ENCODE results near the gene OLFML2B.
A peak's percentile ranks its signal among the peaks of the same experiment; 100 is the strongest.

OLFML2B gene

DNA sequence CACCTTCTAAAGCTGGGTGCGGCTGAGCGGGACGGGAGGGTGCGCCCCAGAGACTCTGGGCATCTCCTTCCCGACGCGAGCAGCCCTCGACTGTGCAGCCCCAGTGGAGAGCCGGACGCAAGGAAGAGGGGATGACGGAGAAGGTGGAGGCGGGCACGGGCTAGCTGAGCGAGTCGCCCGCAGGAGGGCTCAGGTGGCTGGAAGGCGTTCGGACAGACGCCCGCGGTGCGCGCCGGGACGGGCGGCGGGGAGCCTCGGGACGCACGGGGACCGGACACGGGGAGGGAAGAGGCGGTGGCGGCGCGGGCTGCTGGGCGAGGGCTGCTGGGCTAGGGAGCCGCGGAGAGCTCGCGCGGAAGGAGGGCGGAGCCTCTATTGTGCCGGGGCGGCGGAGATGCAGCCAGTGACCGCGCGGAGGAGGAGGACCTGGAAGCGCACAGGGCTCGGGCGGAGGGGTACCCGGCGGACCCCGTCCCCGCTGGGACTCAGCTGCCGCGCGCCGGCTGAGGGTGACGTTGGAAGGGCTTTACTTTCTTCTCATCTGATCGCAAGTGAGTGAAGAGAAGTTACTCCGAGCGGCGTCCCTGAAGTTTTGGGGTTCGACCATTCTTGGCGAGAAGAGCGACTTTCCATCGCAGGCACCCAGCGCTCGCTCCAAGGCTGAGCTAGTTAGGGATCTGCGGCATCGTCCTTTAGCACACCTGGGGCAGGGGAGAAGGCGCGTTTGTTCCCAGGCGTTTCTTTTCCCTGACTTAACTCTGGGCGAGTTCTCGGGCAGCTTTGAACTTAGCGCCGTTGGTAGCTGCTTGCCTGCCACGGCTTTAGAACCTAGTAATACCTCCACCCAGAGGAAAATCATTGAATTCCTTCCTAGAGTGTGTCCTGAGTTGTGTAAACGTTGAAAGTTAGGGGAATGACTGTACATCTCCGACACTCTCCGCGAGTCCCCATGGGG, at the start of gene OLFML2B:
OLFML2B (minus strand) TSS at position 323 of the 955 bp plus-strand sequence. CDS start 439 bp downstream, outside the sequence.
- Histone ChIP-seq H3K4me1 (ENCODE audit: insufficient read depth, low read length, poor library complexity, severe bottlenecking) (no peaks in the 10 kb centered on the region), H3K79me2 (ENCODE audit: insufficient read depth, low read length) (no peaks in the 10 kb centered on the region), H3F3A (ENCODE audit: low read depth) (no peaks in the 10 kb centered on the region), H3K9me3 (ENCODE audit: insufficient read depth, low read depth, low read length) (no peaks in the 10 kb centered on the region), H3K36me3 (ENCODE audit: insufficient read depth, low read length) (no peaks in the 10 kb centered on the region), H3K27me3 (ENCODE audit: insufficient read depth, low read length, poor library complexity, severe bottlenecking) (no peaks in the 10 kb centered on the region), H3K4me3 (ENCODE audit: low read length, poor library complexity, severe bottlenecking) (peak within 1 kb of the TSS; percentile 75), H3K9ac (ENCODE audit: low read depth, low read length, poor library complexity, severe bottlenecking) (peak within 1 kb of the TSS; percentile 63), H2AFZ (ENCODE audit: low read length) (peak within 1 kb of the TSS; percentile 96), H4K20me1 (ENCODE audit: insufficient read depth, low read length, poor library complexity, severe bottlenecking) (no peaks in the 10 kb centered on the region), H3K9me2 (replicated peaks; ENCODE audit: low read depth, low read length) (no peaks in the 10 kb centered on the region), H3K4me2 (ENCODE audit: low read depth, low read length, poor library complexity, severe bottlenecking) (peak within 1 kb of the TSS; percentile 76)
- TF ChIP-seq, protein P1, sequence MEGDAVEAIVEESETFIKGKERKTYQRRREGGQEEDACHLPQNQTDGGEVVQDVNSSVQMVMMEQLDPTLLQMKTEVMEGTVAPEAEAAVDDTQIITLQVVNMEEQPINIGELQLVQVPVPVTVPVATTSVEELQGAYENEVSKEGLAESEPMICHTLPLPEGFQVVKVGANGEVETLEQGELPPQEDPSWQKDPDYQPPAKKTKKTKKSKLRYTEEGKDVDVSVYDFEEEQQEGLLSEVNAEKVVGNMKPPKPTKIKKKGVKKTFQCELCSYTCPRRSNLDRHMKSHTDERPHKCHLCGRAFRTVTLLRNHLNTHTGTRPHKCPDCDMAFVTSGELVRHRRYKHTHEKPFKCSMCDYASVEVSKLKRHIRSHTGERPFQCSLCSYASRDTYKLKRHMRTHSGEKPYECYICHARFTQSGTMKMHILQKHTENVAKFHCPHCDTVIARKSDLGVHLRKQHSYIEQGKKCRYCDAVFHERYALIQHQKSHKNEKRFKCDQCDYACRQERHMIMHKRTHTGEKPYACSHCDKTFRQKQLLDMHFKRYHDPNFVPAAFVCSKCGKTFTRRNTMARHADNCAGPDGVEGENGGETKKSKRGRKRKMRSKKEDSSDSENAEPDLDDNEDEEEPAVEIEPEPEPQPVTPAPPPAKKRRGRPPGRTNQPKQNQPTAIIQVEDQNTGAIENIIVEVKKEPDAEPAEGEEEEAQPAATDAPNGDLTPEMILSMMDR (conservative IDR thresholded peaks at IDR 0.05; ENCODE audit: low read length): peak; percentile 51
- TF ChIP-seq EZH2phosphoT487 (IDR thresholded peaks at IDR 0.05; ENCODE audit: borderline replicate concordance): no peak

DNA sequence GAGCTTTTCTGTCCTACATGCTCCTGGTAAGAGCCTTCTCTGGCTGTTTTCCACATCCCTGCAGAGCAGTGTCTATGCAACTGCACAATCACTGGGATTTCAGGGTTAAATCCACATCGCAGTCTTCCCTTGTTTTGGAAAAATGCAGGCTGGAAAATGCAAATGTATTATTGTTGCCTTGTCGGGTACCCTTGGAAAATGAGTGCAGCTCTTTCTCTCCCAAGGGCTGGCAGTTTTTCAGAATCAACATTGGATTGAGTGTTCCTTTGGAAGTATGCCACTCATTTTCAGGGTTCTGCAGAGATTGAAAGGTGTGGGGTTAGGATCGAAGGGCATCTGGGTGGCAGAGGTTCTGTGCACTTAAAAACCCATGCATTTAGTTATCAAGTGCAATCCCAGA, 49.1 kb upstream of the OLFML2B start:
- Histone ChIP-seq H2AFZ (ENCODE audit: low read length) (no peak overlapping the region), H3K27me3 (ENCODE audit: insufficient read depth, low read length, poor library complexity, severe bottlenecking) (no peaks in the 10 kb centered on the region), H3F3A (ENCODE audit: low read depth) (0 out of 2 replicates have a peak, but pooled peaks cover 6% of the 10 kb centered on the region), H3K36me3 (ENCODE audit: insufficient read depth, low read length) (no peaks in the 10 kb centered on the region), H3K9me2 (replicated peaks; ENCODE audit: low read depth, low read length) (no peaks in the 10 kb centered on the region), H3K4me3 (ENCODE audit: low read length, poor library complexity, severe bottlenecking) (no peak overlapping the region), H3K4me2 (ENCODE audit: low read depth, low read length, poor library complexity, severe bottlenecking) (peak overlapping the region; percentile 69), H3K4me1 (ENCODE audit: insufficient read depth, low read length, poor library complexity, severe bottlenecking) (peaks cover 32% of the 10 kb centered on the region), H3K9ac (ENCODE audit: low read depth, low read length, poor library complexity, severe bottlenecking) (no peak overlapping the region), H3K79me2 (ENCODE audit: insufficient read depth, low read length) (0 out of 2 replicates have a peak, but pooled peaks cover 5% of the 10 kb centered on the region), H4K20me1 (ENCODE audit: insufficient read depth, low read length, poor library complexity, severe bottlenecking) (no peaks in the 10 kb centered on the region), H3K9me3 (ENCODE audit: insufficient read depth, low read depth, low read length) (no peaks in the 10 kb centered on the region)
- TF ChIP-seq EZH2phosphoT487 (IDR thresholded peaks at IDR 0.05; ENCODE audit: borderline replicate concordance): no peak
- TF ChIP-seq, protein P1 (conservative IDR thresholded peaks at IDR 0.05; ENCODE audit: low read length): no peak

DNA sequence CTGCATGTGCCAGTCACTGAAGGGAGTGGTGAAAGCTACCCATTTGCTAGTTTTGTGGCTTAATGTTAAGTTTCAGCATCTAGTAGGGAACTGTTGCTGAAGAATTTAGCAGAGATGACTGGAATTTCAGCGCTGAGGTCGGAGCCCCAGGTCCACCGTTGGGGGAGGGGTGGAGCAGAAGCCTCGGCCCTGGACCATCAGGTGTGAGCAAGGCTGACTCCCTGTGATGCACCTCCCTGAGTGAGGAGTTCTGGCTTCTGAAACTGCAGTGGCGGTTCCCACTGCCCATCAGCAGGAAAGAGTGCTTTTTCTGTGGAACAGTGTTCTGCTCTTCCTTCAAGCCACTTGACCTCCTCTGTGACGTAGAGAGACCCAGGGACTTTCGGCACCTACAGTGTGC, 47.2 kb upstream of the OLFML2B start:
- peak overlapping the region; percentile 85 for H3K4me3 ChIP-seq (ENCODE audit: low read length, poor library complexity, severe bottlenecking)
- no peak overlapping the region for H3K9ac ChIP-seq (ENCODE audit: low read depth, low read length, poor library complexity, severe bottlenecking)
- H3K4me1 ChIP-seq (ENCODE audit: insufficient read depth, low read length, poor library complexity, severe bottlenecking): peaks cover 28% of the 10 kb centered on the region
- no peaks in the 10 kb centered on the region for H4K20me1 ChIP-seq (ENCODE audit: insufficient read depth, low read length, poor library complexity, severe bottlenecking)
- H3K4me2 ChIP-seq (ENCODE audit: low read depth, low read length, poor library complexity, severe bottlenecking): peak overlapping the region; percentile 69
- H3K79me2 ChIP-seq (ENCODE audit: insufficient read depth, low read length): 0 out of 2 replicates have a peak, but pooled peaks cover 5% of the 10 kb centered on the region
- no peaks in the 10 kb centered on the region for H3K9me3 ChIP-seq (ENCODE audit: insufficient read depth, low read depth, low read length)
- H3K36me3 ChIP-seq (ENCODE audit: insufficient read depth, low read length): no peaks in the 10 kb centered on the region
- H3K27me3 ChIP-seq (ENCODE audit: insufficient read depth, low read length, poor library complexity, severe bottlenecking): no peaks in the 10 kb centered on the region
- H3F3A ChIP-seq (ENCODE audit: low read depth): 0 out of 2 replicates have a peak, but pooled peaks cover 6% of the 10 kb centered on the region
- no peak overlapping the region for H2AFZ ChIP-seq (ENCODE audit: low read length)
- TF ChIP-seq EZH2phosphoT487 (IDR thresholded peaks at IDR 0.05; ENCODE audit: borderline replicate concordance): no peak
- TF ChIP-seq, protein P1 (conservative IDR thresholded peaks at IDR 0.05; ENCODE audit: low read length): no peak
- H3K9me2 ChIP-seq (replicated peaks; ENCODE audit: low read depth, low read length): no peaks in the 10 kb centered on the region

All from Loucy (cell line).